Neural cell (in vitro differentiated cells): ENCODE measurements around the gene DLX1. TPM values are rescaled to one million over a fixed set of nuclear protein-coding genes. Genes with fewer than 3 reads are reported as not detected.

ENCODE experiments used
- H2AFZ ChIP-seq: fragments of 200-600, 300-800 bp; sonication (generic), shearing (Covaris generic); 2 replicates; pipeline ENCODE4 v1.6.0; 2014; ENCODE audit warnings: low read depth, mild to moderate bottlenecking, antibody characterized with exemption, low read length, moderate library complexity
- H3F3A ChIP-seq: fragments of 200-600 bp; shearing (Covaris generic); 2 replicates; pipeline ENCODE4 v1.6.1; 2016; ENCODE audit warnings: mild to moderate bottlenecking, moderate library complexity, mixed read lengths, antibody characterized with exemption, low read length; ENCODE audit not compliant: insufficient read depth, poor library complexity, severe bottlenecking
- H3K27ac ChIP-seq: fragments of 200-600, 300-800 bp; sonication (generic), shearing (Covaris generic); 2 replicates; pipeline ENCODE4 v1.5.1; 2014; ENCODE audit warnings: mild to moderate bottlenecking, low read length, moderate library complexity
- H3K27me3 ChIP-seq: fragments of 300-800, 200-600 bp; sonication (generic), shearing (Covaris generic); 2 replicates; pipeline ENCODE4 v1.6.0; 2014; ENCODE audit warnings: mild to moderate bottlenecking, low read depth, low read length, moderate library complexity; ENCODE audit not compliant: insufficient read depth
- H3K36me3 ChIP-seq: fragments of 300-800, 200-600 bp; sonication (generic), shearing (Covaris generic); 2 replicates; pipeline ENCODE4 v1.5.1; 2014; ENCODE audit warnings: mild to moderate bottlenecking, antibody characterized with exemption, low read length, moderate library complexity; ENCODE audit not compliant: insufficient read depth
- H3K4me2 ChIP-seq: fragments of 300-800, 200-600 bp; sonication (generic), shearing (Covaris generic); 2 replicates; pipeline ENCODE4 v1.6.0; 2014; ENCODE audit warnings: mild to moderate bottlenecking, low read length
- H3K4me3 ChIP-seq: fragments of 300-800, 200-600 bp; sonication (generic), shearing (Covaris generic); 2 replicates; pipeline ENCODE4 v1.5.1; 2014; ENCODE audit warnings: mild to moderate bottlenecking, low read length, moderate library complexity
- H3K79me2 ChIP-seq: fragments of 200-600 bp; shearing (Covaris generic); replicated peaks from 2 replicates; pipeline ENCODE4 v1.6.0; 2014; ENCODE audit warnings: mild to moderate bottlenecking, low read length, moderate library complexity; ENCODE audit not compliant: insufficient read depth
- H3K9ac ChIP-seq: fragments of 300-800, 200-600 bp; sonication (generic), shearing (Covaris generic); 2 replicates; pipeline ENCODE4 v1.6.1; 2016; ENCODE audit warnings: mild to moderate bottlenecking, low read length, mixed read lengths
- H3K9me2 ChIP-seq: fragments of 200-600 bp; shearing (Covaris generic); 2 replicates; pipeline ENCODE4 v1.6.1; 2016; ENCODE audit warnings: mild to moderate bottlenecking, low read length, mixed read lengths; ENCODE audit not compliant: insufficient read depth
- H3K9me3 ChIP-seq: fragments of 200-600, 300-800 bp; sonication (generic), shearing (Covaris generic); 2 replicates; pipeline ENCODE4 v1.6.1; 2016; ENCODE audit warnings: mild to moderate bottlenecking, mixed run types, low read length, moderate library complexity, mixed read lengths
- H4K20me1 ChIP-seq: fragments of 200-600 bp; shearing (Covaris generic); 2 replicates; pipeline ENCODE4 v1.6.1; 2016; ENCODE audit warnings: mild to moderate bottlenecking, mixed run types; ENCODE audit not compliant: insufficient read depth
- CTCF ChIP-seq: fragments of 450-650 bp; IDR thresholded peaks from 2 replicates; pipeline ENCODE4 v1.5.1; 2014; ENCODE audit warnings: antibody characterized with exemption, mild to moderate bottlenecking, moderate library complexity; ENCODE audit not compliant: poor library complexity, severe bottlenecking
- EP300 ChIP-seq: fragments of 450-650 bp; conservative IDR thresholded peaks from 2 replicates; pipeline ENCODE4 v1.6.1; 2014; ENCODE audit warnings: antibody characterized with exemption, mild to moderate bottlenecking, moderate library complexity; ENCODE audit not compliant: poor library complexity, severe bottlenecking
- EZH2 ChIP-seq: fragments of 200-600, 300-800 bp; shearing (Covaris generic), sonication (generic); IDR thresholded peaks from 2 replicates; pipeline ENCODE4 v1.6.1; 2014; ENCODE audit warnings: antibody characterized with exemption, low read length, borderline replicate concordance, mild to moderate bottlenecking; ENCODE audit not compliant: insufficient read depth, poor library complexity, severe bottlenecking
- MXI1 ChIP-seq: fragments of 450-650 bp; conservative IDR thresholded peaks from 2 replicates; pipeline ENCODE4 v1.6.1; 2014; ENCODE audit warnings: antibody characterized with exemption, mild to moderate bottlenecking; ENCODE audit not compliant: poor library complexity, severe bottlenecking
- POLR2AphosphoS5 ChIP-seq: IDR thresholded peaks from 2 replicates; pipeline ENCODE4 v1.6.1; 2012
- RAD21 ChIP-seq: fragments of 450-650 bp; conservative IDR thresholded peaks from 2 replicates; pipeline ENCODE4 v1.6.1; 2014; ENCODE audit warnings: antibody characterized with exemption, mild to moderate bottlenecking, moderate library complexity
- REST ChIP-seq: IDR thresholded peaks from 2 replicates; pipeline ENCODE4 v1.6.1; 2012; ENCODE audit warnings: borderline replicate concordance
- SMC3 ChIP-seq: fragments of 450-650 bp; conservative IDR thresholded peaks from 2 replicates; pipeline ENCODE4 v1.6.1; 2014; ENCODE audit warnings: antibody characterized with exemption, mild to moderate bottlenecking, moderate library complexity; ENCODE audit not compliant: poor library complexity
- TAF1 ChIP-seq: IDR thresholded peaks from 2 replicates; pipeline ENCODE4 v1.6.1; 2012; ENCODE audit warnings: low read depth
- polyA plus RNA-seq: library from polyadenylated mRNA; depleted of rRNA; stranded (reverse); fragments of >200 nt; gene quantifications from 2 replicates; pipeline ENCODE4 v1.2.3, GENCODE V29; 2014

Gene DLX1
- polyA plus RNA-seq, 1 donor from 2014 or later = 67.3 TPM

GRCh38 chr2:172048508-172049503, 36.5 kb upstream of the DLX1 start:
- Histone ChIP-seq H3K4me2 (no peak overlapping the region), H3K27ac (no peak overlapping the region), H3K9ac (no peak overlapping the region), H2AFZ (no peak overlapping the region), H3F3A (peaks cover 2% of the 10 kb centered on the region), H3K79me2 (no peaks in the 10 kb centered on the region), H4K20me1 (no peaks in the 10 kb centered on the region), H3K36me3 (no peaks in the 10 kb centered on the region), H3K9me3 (no peaks in the 10 kb centered on the region), H3K9me2 (no peaks in the 10 kb centered on the region), H3K27me3 (no peaks in the 10 kb centered on the region), H3K4me3 (no peak overlapping the region)
- TF ChIP-seq RAD21 (no peak), CTCF (no peak), SMC3 (no peak), EZH2 (no peak), POLR2AphosphoS5 (no peak), REST (no peak), EP300 (no peak), MXI1 (no peak), TAF1 (no peak)

- H3K9me3 ChIP-seq = no peaks in the 10 kb centered on the region
- H3K4me3 ChIP-seq = no peak overlapping the region
- no peaks in the 10 kb centered on the region for H3K36me3 ChIP-seq
- no peak overlapping the region for H2AFZ ChIP-seq
- H3K9ac ChIP-seq = no peak overlapping the region
- no peaks in the 10 kb centered on the region for H3K9me2 ChIP-seq
- no peak overlapping the region for H3K27ac ChIP-seq
- TF ChIP-seq EP300 (no peak), MXI1 (no peak), EZH2 (no peak), TAF1 (no peak), POLR2AphosphoS5 (no peak), SMC3 (no peak), REST (no peak), CTCF (no peak), RAD21 (no peak)
- peaks cover 2% of the 10 kb centered on the region for H3F3A ChIP-seq
- H3K4me2 ChIP-seq = no peak overlapping the region
- H3K27me3 ChIP-seq = no peaks in the 10 kb centered on the region
- H3K79me2 ChIP-seq = no peaks in the 10 kb centered on the region
- no peaks in the 10 kb centered on the region for H4K20me1 ChIP-seq
These were observed 35.7 kb upstream of the DLX1 start for GRCh38 chr2:172049567-172050120.
